K562 (cell line): Measurements from ENCODE around the gene OXA1L.

Source experiments
- BMI1 ChIP-seq: fragments of 150-350 bp; IDR thresholded peaks from 2 replicates; pipeline ENCODE4 v1.6.1; 2014; ENCODE audit warnings: low read length
- CHD2 ChIP-seq: IDR thresholded peaks from 2 replicates; pipeline ENCODE4 v1.6.1; 2011; ENCODE audit warnings: low read depth, low read length
- CTCF ChIP-seq, 3 experiments: IDR thresholded peaks in 2 of 3; conservative IDR thresholded peaks in 1 of 3; 2 replicates each; pipeline ENCODE4 v1.5.1; 2011 to 2012; ENCODE audit warnings: low read length in 3 of 3, mild to moderate bottlenecking in 3 of 3, control low read depth in 2 of 3, improper control_type of control experiment in 1 of 3, inconsistent platforms in 1 of 3, low read depth in 1 of 3, mixed read lengths in 1 of 3, moderate library complexity in 1 of 3; ENCODE audit not compliant: insufficient read depth in 2 of 3
- ILK ChIP-seq: fragments of 450-650 bp; IDR thresholded peaks from 2 replicates; pipeline ENCODE4 v1.6.1; 2016; ENCODE audit warnings: missing genetic modification characterization, low read depth, mild to moderate bottlenecking, missing compliant biosample characterization, moderate library complexity, borderline replicate concordance
- POLR2A ChIP-seq: fragments of 450-650 bp; conservative IDR thresholded peaks from 2 replicates; pipeline ENCODE4 v1.6.1; 2016
- RB1 ChIP-seq: fragments of 450-650 bp; IDR thresholded peaks from 2 replicates; pipeline ENCODE4 v1.6.1; 2017; ENCODE audit warnings: low read depth, mild to moderate bottlenecking
- TEAD4 ChIP-seq, 2 experiments: sonication (generic) in 1 of 2; formaldehyde crosslinking in 1 of 2; IDR thresholded peaks; 2 replicates each; pipeline versions ENCODE4 v1.6.1 to v1.8.0; 2012 to 2022; ENCODE audit warnings: borderline replicate concordance in 1 of 2, inconsistent platforms in 1 of 2, low read length in 1 of 2, mild to moderate bottlenecking in 1 of 2, missing genetic modification reagents in 1 of 2
- ZBTB43 ChIP-seq: sonication (generic); formaldehyde crosslinking; IDR thresholded peaks from 2 replicates; pipeline ENCODE4 v1.8.0; 2023; ENCODE audit warnings: mild to moderate bottlenecking, missing genetic modification reagents
- ZNF407 ChIP-seq: fragments of 450-650 bp; IDR thresholded peaks from 2 replicates; pipeline ENCODE4 v1.6.1; 2016; ENCODE audit warnings: low read depth

GRCh38 chr14:22753586-22753985 is 12.9 kb upstream of the OXA1L start:
- TF ChIP-seq POLR2A (no peak), RB1 (no peak), TEAD4 (IDR thresholded peaks at IDR 0.05; ENCODE audit: low read length) (no peak), TEAD4 (CRISPR knock-in tag; IDR thresholded peaks at IDR 0.05; ENCODE audit: borderline replicate concordance) (no peak), ILK (tag) (no peak), CTCF (IDR thresholded peaks at IDR 0.05 in 2 of 3, conservative IDR thresholded peaks at IDR 0.05 in 1 of 3; ENCODE audit: insufficient read depth in 2 of 3, low read depth in 1 of 3, low read length in 3 of 3) (no peak), CHD2 (no peak), ZBTB43 (CRISPR knock-in tag) (no peak), ZNF407 (no peak), BMI1 (no peak)
